Rectal smooth muscle tissue (tissue), 1 donor: ENCODE data around the gene UBC.
A peak's percentile ranks its signal among the peaks of the same experiment; 100 is the strongest.

ENCODE experiments used
- H3K27ac ChIP-seq: one replicate; pipeline ENCODE4 v1.7.0; 2013; ENCODE audit warnings: low read depth, low read length, inconsistent platforms
- H3K27me3 ChIP-seq: one replicate; pipeline ENCODE4 v1.7.0; 2013; ENCODE audit warnings: low read length; ENCODE audit not compliant: control insufficient read depth, insufficient read depth
- H3K36me3 ChIP-seq: one replicate; pipeline ENCODE4 v1.7.0; 2013; ENCODE audit warnings: low read length; ENCODE audit not compliant: control insufficient read depth, insufficient read depth
- H3K4me1 ChIP-seq: one replicate; pipeline ENCODE4 v1.7.0; 2013; ENCODE audit warnings: low read length; ENCODE audit not compliant: control insufficient read depth, insufficient read depth
- H3K4me3 ChIP-seq: one replicate; pipeline ENCODE4 v1.7.0; 2013; ENCODE audit warnings: low read length
- H3K9ac ChIP-seq: one replicate; pipeline ENCODE4 v1.7.0; 2013; ENCODE audit warnings: low read length

Gene UBC

DNA sequence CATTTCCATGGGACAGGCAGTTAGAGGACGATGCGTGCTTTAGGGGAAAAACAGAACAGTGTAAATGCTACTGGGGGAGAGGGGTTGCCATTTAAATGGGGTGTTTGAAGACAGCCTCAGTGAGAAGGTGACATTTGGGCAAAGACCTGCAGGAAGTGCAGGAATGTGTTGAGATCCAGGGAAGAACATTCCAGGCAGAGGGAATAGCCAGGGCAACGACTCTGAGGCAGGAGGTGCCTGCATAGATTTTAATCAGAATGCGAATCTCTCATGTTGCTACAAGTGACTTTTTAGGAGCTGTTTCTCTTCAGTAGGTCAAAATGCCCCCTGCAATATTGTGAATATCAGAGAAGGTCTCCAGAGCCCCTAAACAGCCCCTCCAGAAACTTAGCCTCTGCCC lies 43.2 kb downstream of the UBC start:
- H3K36me3 ChIP-seq: no peaks in the 10 kb centered on the region
- no peaks in the 10 kb centered on the region for H3K27me3 ChIP-seq
- no peak overlapping the region for H3K4me3 ChIP-seq
- H3K4me1 ChIP-seq: no peaks in the 10 kb centered on the region
- H3K9ac ChIP-seq: no peak overlapping the region
- no peak overlapping the region for H3K27ac ChIP-seq

DNA sequence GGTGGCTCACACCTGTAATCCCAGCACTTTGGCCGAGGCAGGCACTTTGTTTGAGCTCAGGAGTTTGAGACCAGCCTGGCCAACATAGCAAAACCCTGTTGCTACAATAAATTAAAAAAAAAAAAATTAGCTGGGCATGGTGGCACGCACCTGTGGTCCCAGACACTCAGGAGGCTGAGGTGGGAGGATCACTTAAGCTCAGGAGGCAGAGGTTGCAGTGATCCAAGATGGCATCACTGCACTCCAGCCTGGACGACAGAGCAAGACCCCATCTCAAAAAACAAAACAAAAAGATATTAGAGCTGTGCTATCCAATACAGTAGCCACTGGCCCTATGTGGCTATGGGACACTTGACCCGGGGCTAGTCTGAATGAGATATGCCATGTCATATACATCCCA lies 43.9 kb downstream of the UBC start:
- Histone ChIP-seq H3K4me3 (no peak overlapping the region), H3K36me3 (no peaks in the 10 kb centered on the region), H3K9ac (no peak overlapping the region), H3K4me1 (no peaks in the 10 kb centered on the region), H3K27me3 (no peaks in the 10 kb centered on the region), H3K27ac (no peak overlapping the region)

DNA sequence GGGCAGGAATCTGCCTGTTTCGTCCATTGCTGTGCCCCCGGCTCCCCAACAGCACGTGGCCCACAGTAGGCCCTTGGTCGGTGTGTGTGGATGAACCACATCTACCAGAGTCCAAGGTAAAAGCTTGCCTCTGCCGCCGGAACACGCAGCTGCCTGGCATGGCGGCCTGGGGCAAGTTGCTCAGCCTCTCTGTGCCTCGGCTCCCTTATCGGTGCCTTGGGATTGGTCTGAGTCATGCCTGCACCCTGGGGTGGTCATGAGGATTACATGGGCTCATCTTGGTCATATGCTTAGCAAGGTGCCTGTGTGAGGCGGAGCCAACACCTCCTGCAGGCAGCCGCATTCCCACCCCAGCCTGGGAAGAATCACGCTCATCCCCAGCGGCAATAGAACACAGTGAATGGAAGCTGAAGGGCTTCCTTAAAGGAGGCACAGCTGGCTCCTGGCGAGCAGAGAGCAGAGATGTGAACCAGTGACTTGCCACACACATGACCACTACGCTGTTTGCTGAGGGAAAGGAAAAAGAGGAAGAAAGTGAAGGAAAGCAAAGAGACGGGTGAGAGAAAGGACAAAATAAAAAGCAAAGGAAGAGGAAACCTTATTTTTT lies 45.3 kb downstream of the UBC start:
- no peaks in the 10 kb centered on the region for H3K4me1 ChIP-seq
- no peak overlapping the region for H3K4me3 ChIP-seq
- no peaks in the 10 kb centered on the region for H3K36me3 ChIP-seq
- H3K9ac ChIP-seq: no peak overlapping the region
- no peak overlapping the region for H3K27ac ChIP-seq
- no peaks in the 10 kb centered on the region for H3K27me3 ChIP-seq

DNA sequence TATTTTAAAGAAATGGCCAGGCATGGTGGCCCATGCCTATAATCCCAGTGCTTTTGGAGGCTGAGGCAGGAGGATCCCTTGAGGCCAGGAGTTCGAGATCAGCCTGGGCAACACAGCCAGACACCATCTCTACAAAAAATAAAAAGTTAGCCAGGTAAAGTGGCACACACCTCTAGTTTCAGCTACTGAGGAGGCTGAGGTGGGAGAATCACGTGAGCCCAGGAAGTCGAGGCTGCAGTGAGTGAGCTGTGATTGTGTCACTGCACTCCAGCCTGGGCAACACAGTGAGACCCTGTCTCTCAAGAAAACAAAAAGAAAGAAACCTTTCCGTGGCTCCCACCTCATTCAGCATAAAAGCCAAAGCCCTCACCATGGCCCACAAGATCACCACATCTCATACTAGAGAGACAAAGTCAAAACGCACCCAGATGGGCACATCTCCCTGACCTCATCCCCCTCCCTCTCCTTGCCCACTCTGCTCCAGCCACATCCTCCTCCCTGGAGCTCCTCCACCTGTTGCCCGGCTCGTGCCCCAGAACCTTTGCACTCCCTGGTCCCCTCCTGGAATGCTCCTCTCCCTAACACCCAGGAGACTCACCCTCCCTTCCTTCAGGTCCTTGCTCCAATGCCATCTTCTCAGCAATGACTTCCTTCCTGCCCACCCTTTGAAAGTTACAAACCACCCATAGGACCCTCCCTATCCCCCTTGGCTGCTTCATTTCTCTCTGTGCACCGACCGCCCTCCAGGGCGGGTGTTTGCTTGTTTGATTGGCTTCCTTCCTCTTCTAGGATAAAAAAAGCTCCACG lies 46.0 kb downstream of the UBC start:
- H3K4me3 ChIP-seq: no peak overlapping the region
- H3K27me3 ChIP-seq: no peaks in the 10 kb centered on the region
- no peaks in the 10 kb centered on the region for H3K36me3 ChIP-seq
- no peak overlapping the region for H3K27ac ChIP-seq
- H3K4me1 ChIP-seq: peaks cover 2% of the 10 kb centered on the region
- no peak overlapping the region for H3K9ac ChIP-seq

DNA sequence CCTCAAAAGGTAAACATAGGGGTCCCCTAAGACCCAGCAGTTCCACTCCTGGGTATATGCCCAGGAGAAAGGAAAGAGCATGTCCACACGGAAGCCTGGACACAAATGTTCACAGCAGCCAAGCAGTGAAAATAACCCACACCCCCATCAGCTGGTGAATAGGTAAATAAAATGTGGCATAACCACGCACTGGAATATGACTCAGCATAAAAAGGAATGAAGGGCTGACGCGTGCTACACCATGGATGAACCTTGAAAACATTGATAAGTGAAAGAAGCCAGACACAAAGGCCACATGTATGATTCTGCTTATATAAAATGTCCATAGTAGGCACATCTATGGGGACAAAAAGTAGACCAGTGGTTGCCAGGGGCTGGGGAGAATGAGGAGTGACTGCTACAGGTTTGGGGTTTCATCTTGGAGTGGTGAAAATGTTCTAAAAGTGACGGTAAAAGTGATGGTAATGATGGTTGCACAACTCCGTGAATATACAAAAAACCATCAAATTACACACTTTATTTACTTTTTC lies 47.0 kb downstream of the UBC start:
- Histone ChIP-seq H3K36me3 (no peaks in the 10 kb centered on the region), H3K4me3 (no peak overlapping the region), H3K4me1 (peaks cover 2% of the 10 kb centered on the region), H3K9ac (no peak overlapping the region), H3K27me3 (no peaks in the 10 kb centered on the region), H3K27ac (no peak overlapping the region)

DNA sequence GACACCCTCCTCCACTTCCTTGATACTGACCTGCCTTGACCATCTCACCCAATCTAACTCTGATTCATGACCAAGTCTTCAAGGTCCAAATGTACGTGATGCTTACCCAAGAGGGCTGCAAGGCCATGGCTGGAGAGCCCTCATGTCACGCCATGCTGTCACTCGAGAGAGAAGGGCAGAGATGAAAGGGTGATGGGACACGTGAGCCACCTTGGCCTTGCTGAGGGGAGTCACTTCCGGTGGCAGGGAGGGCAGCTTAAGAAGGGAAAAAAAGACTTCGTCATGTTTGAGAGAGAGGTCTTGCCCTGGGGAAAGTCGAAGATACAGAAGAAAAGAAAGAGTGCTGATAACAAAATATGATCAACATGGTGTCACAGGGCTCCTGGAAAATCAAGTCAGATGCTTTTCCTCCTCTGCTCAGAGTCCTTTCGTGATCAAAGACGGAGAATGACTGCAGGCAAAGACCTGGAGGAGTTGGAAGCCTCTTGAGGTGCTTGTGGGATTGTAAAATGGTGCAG lies 47.5 kb downstream of the UBC start:
- Histone ChIP-seq H3K27me3 (no peaks in the 10 kb centered on the region), H3K4me1 (peaks cover 2% of the 10 kb centered on the region), H3K4me3 (no peak overlapping the region), H3K27ac (no peak overlapping the region), H3K9ac (no peak overlapping the region), H3K36me3 (no peaks in the 10 kb centered on the region)

DNA sequence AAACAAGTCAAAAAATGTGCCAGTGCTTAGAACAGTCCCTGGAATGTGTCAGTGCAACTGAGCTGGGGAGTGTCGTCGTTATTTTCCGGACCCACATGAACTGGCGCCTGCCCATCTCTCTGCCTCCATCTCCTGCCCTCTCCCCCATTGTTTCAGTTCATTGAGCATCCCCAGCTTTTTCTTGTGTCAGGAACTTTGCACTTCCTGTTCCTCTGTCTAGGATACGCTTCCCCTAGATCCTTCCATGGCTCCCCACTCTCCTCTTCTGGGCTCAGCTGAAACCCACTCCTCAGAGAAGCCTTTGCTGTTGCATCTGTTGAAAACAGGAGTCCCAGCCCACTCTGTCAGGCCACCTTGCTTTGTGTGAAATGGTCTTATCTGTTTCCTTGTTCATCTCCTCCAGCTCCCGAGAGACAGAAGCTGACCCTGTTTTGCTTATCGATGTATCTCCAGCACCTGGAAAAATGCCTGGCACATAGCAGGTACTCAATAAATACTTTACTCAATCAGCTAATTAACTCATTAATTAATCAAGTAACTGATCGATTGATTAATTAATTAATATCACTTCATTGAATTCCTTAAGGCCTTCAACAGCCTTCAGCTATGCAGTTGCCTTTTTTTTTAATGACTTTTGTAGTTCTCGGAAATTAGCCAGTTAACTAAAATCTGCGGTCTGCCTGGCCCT lies 48.1 kb downstream of the UBC start:
- no peaks in the 10 kb centered on the region for H3K27me3 ChIP-seq
- no peak overlapping the region for H3K9ac ChIP-seq
- H3K27ac ChIP-seq: no peak overlapping the region
- no peaks in the 10 kb centered on the region for H3K36me3 ChIP-seq
- peaks cover 2% of the 10 kb centered on the region for H3K4me1 ChIP-seq
- H3K4me3 ChIP-seq: no peak overlapping the region

DNA sequence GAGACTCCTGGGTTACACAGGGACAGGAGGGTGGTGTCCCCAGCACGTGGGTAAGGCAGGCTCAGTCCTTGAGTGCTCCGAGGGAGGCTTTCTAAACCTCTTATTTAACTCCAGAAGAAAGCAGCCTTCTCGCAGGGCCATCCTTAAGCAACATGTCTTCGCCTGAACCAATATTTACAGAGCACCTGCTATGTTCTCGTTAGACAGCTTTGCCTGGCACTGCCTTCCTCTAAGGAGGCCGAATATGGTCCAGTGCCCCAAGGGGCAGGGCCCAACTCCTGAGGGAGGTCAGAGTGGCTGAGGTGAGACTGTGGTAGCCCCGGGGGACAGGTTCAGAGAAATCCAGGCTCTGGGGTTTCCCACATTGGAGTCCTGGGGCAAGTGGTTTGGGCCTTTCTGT lies 48.7 kb downstream of the UBC start:
- H3K9ac ChIP-seq: no peak overlapping the region
- no peaks in the 10 kb centered on the region for H3K27me3 ChIP-seq
- no peaks in the 10 kb centered on the region for H3K36me3 ChIP-seq
- no peak overlapping the region for H3K27ac ChIP-seq
- no peak overlapping the region for H3K4me3 ChIP-seq
- H3K4me1 ChIP-seq: peaks cover 2% of the 10 kb centered on the region

DNA sequence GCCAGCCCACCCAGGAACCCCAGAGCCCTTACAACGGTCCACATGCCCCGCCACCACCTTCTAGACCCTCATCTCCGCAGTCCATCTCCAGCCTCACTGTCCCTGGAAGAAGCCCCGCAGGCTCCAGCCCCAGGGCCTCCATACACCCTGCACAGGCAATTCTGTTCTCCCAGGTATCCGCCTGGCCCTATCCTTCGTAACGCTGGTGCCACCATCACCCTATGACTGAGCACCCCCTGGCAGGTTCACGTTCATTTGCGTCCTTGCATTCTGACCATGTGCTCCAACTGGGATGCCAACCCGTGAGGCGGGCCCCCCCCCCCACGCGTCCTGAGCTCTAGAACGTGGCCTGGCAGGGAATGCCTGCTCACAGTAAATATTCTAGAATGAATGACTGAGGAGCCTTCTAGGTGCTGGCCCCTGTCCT lies 50.1 kb downstream of the UBC start:
- Histone ChIP-seq H3K9ac (no peak overlapping the region), H3K36me3 (no peaks in the 10 kb centered on the region), H3K4me1 (peaks cover 2% of the 10 kb centered on the region), H3K27me3 (no peaks in the 10 kb centered on the region), H3K4me3 (peak overlapping the region; percentile 68), H3K27ac (no peak overlapping the region)

DNA sequence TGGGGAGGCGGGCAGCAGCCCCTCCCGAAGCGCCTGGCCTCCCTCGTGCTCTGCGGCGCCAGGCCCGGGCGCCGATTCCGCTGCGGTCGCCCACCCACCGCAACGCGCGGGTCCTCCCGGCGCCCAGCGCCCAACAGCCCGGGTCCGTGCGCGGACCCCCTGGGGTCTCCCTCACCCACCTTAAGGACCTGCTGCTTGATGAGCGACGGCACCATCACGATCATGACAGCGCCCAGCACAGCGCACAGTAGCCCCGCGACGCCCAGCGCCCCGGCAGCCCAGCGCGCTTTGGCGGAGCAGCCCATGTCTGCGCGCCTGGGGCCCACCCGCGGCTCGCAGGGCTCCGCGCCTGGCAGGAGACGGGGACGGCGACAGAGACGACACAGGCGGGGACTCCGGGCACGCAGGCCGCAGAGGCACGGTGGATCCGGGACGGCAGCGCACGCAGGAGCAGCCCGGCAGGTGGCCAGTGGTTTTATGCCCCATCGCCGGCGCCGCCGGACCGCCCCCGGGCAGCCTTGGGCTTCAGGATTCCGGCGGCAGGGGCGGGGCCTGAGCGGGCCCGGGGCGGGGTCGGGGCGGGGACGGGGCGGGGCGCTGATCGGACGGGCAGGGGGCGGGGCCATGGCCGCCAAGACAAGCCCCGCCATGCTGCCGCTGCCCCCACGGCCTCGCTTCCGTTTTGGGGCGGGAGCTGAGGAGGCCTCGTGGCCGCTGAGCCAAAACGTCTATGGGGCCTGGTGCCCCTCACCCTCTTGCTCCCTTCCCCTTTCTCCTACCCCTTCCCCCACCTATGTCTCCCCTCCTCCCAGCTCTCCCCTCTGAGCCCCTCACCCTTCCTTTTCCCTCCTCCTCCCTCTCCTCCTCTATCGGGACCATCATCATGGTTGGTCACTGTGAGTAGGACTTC lies 50.8 kb downstream of the UBC start, which contains the start of gene SCARB1:
TSS of gene SCARB1 (minus strand) at position 449 of the 910 bp plus-strand sequence. CDS start at position 305, 144 bp downstream.
- Histone ChIP-seq H3K36me3 (no peaks in the 10 kb centered on the region), H3K4me3 (peak within 1 kb of the TSS; percentile 88), H3K27ac (peak within 1 kb of the TSS; percentile 9), H3K9ac (peak within 1 kb of the TSS; percentile 74), H3K4me1 (peaks cover 2% of the 10 kb centered on the region), H3K27me3 (no peaks in the 10 kb centered on the region)

DNA sequence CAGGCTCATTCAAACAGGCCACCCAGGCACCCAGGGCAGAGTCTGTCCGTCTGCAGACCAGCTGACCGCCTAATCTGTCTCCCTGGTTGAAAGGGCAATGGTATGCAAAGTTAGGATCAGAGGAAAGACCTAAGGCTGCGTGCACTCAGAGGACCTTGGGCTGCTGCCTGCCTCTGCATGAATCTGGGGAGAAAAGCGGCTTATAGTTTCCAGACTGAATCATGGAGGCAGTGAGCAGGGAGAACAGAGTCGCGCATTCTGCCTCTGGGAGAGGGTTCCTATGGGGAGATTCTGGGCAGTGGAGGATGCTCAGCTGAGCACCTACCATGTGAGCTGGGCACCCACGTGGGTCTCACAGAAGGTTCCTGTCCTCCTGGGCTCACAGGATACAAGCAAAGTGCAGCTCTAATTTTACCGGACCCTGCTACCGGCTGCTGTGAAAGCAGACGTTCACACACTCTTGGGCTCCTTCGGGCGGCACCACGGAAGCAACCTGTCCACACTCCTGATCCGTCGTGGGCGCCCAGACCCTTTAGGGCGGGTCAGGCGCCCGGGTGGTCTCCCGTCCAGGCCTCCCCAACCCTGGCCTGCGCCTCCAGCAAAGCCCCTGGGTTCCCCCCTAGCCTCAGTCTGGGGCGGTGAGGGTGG lies 51.6 kb downstream of the UBC start:
- Histone ChIP-seq H3K4me3 (peak overlapping the region; percentile 88), H3K9ac (no peak overlapping the region), H3K4me1 (peaks cover 2% of the 10 kb centered on the region), H3K27me3 (no peaks in the 10 kb centered on the region), H3K27ac (no peak overlapping the region), H3K36me3 (no peaks in the 10 kb centered on the region)
